HepG2 (cell line): ENCODE data around the gene SAPCD1. TPM values are rescaled to one million over a fixed set of nuclear protein-coding genes. Genes with fewer than 3 reads are reported as not detected.

Source experiments
- ATAC-seq: fragments of 200-7000 bp; cut with Tn5 transposase; 3 replicates; pipeline ENCODE4 v1.9.1; 2020; ENCODE audit warnings: mild to moderate bottlenecking, moderate library complexity
- BruUV-seq: library from RNA; stranded (reverse); fragments of 400-500 nt; replicated peaks from 2 replicates; lab custom pipeline; 2021; lab: Mats Ljungman, UMichigan
- CTCF ChIA-PET: fragments of 300-600 bp; formaldehyde crosslinking; extraction: SDS; loops from one replicate; lab custom pipeline; 2021; ENCODE audit warnings: low total read pairs, inconsistent platforms, low intra/inter-chr PET ratio; lab: Yijun Ruan, JAX
- POLR2A ChIA-PET: fragments of 350-600 bp; sonication (Branson Sonifier 250); formaldehyde crosslinking; loops from one replicate; lab custom pipeline; 2020; ENCODE audit warnings: antibody characterized with exemption, inconsistent platforms; lab: Yijun Ruan, JAX
- DNase-seq: peaks from one replicate; pipeline ENCODE4 v3.0.0-alpha.2; 2015; ENCODE audit warnings: low spot score
- FAIRE-seq: peaks from 3 replicates; lab custom pipeline; 2011; peaks lifted over from hg19 to GRCh38; lab: Jason Lieb, UNC
- H2AFZ ChIP-seq: one replicate; pipeline ENCODE4 v1.6.1; 2011; ENCODE audit warnings: low read length, inconsistent platforms
- H3K27ac ChIP-seq: fragments of 300-600 bp; 3 replicates; pipeline ENCODE4 v1.8.0; 2011; ENCODE audit warnings: mixed run types, mild to moderate bottlenecking, mixed read lengths, low read length, inconsistent platforms; ENCODE audit not compliant: insufficient read depth; ENCODE audit errors: extremely low read length
- H3K27me3 ChIP-seq, 2 experiments: fragments of 200-600 bp in 1 of 2; 2 replicates in 1 of 2; 3 replicates in 1 of 2; pipeline versions ENCODE4 v1.6.0 to v1.8.0; 2011; ENCODE audit warnings: low read length in 2 of 2, mild to moderate bottlenecking in 2 of 2, moderate library complexity in 2 of 2, inconsistent platforms in 1 of 2; ENCODE audit not compliant: insufficient read depth in 2 of 2, control insufficient read depth in 1 of 2
- H3K36me3 ChIP-seq, 2 experiments: fragments of 200-600 bp in 1 of 2; replicated peaks in 1 of 2; 2 replicates in 1 of 2; 3 replicates in 1 of 2; pipeline versions ENCODE4 v1.5.1 to v1.8.0; 2011; ENCODE audit warnings: low read length in 2 of 2, inconsistent platforms in 1 of 2; ENCODE audit not compliant: insufficient read depth in 2 of 2, control insufficient read depth in 1 of 2
- H3K4me1 ChIP-seq: 2 replicates; pipeline ENCODE4 v1.5.1; 2012; ENCODE audit warnings: low read length, inconsistent platforms; ENCODE audit not compliant: insufficient read depth
- H3K4me2 ChIP-seq: 2 replicates; pipeline ENCODE4 v1.6.0; 2011; ENCODE audit warnings: low read depth, low read length, inconsistent platforms
- H3K4me3 ChIP-seq, 3 experiments: fragments of 200-600 bp in 1 of 3; sonication (generic), shearing (Covaris generic) in 1 of 3; replicated peaks in 1 of 3; 2 replicates each; pipeline ENCODE4 v1.5.1; 2011 to 2016; ENCODE audit warnings: low read length in 3 of 3, inconsistent platforms in 2 of 3, low read depth in 2 of 3, mild to moderate bottlenecking in 2 of 3, control low read depth in 1 of 3, mixed read lengths in 1 of 3; ENCODE audit not compliant: insufficient read depth in 1 of 3
- H3K79me2 ChIP-seq: one replicate; pipeline ENCODE4 v1.6.1; 2011; ENCODE audit warnings: low read length, inconsistent platforms; ENCODE audit not compliant: insufficient read depth
- H3K9ac ChIP-seq: 2 replicates; pipeline ENCODE4 v1.6.0; 2011; ENCODE audit warnings: mild to moderate bottlenecking, low read depth, low read length, inconsistent platforms; ENCODE audit not compliant: insufficient read depth
- H3K9me3 ChIP-seq: 2 replicates; pipeline ENCODE4 v1.5.1; 2012; ENCODE audit warnings: mild to moderate bottlenecking, low read length
- H4K20me1 ChIP-seq: 2 replicates; pipeline ENCODE4 v1.6.0; 2011; ENCODE audit warnings: inconsistent platforms, mild to moderate bottlenecking, low read length, moderate library complexity; ENCODE audit not compliant: insufficient read depth
- ATRX ChIP-seq: sonication (generic); formaldehyde crosslinking; IDR thresholded peaks from 2 replicates; pipeline ENCODE4 v1.4.0; 2020; ENCODE audit warnings: missing genetic modification reagents, borderline replicate concordance
- KMT2B ChIP-seq: IDR thresholded peaks from 2 replicates; pipeline ENCODE4 v1.6.1; 2016; ENCODE audit warnings: missing genetic modification reagents, missing compliant biosample characterization
- NBN ChIP-seq: fragments of 450-650 bp; conservative IDR thresholded peaks from 2 replicates; pipeline ENCODE4 v1.6.1; 2017
- NCOR1 ChIP-seq: fragments of 200-600 bp; sonication (generic); IDR thresholded peaks from 2 replicates; pipeline ENCODE4 v1.7.0; 2017; ENCODE audit warnings: antibody characterized with exemption, low read length, borderline replicate concordance
- PHF20 ChIP-seq: sonication (generic); formaldehyde crosslinking; IDR thresholded peaks from 2 replicates; pipeline ENCODE4 v1.5.0; 2020; ENCODE audit warnings: mild to moderate bottlenecking, missing genetic modification reagents
- RBM22 ChIP-seq: fragments of 200-400 bp; formaldehyde crosslinking; optimal IDR thresholded peaks from 2 replicates; pipeline ENCODE3; 2017; ENCODE audit warnings: mild to moderate bottlenecking, low read length, moderate library complexity
- REL ChIP-seq: sonication (generic); formaldehyde crosslinking; conservative IDR thresholded peaks from 2 replicates; pipeline ENCODE4 v1.8.0; 2022; ENCODE audit warnings: mild to moderate bottlenecking, missing genetic modification reagents, moderate library complexity
- TBX3 ChIP-seq: fragments of 450-650 bp; IDR thresholded peaks from 2 replicates; pipeline ENCODE4 v1.6.1; 2017; ENCODE audit warnings: antibody characterized with exemption, mild to moderate bottlenecking, inconsistent platforms, borderline replicate concordance
- ZKSCAN5 ChIP-seq: sonication (generic); formaldehyde crosslinking; IDR thresholded peaks from 2 replicates; pipeline ENCODE4 v1.5.1; 2020; ENCODE audit warnings: mild to moderate bottlenecking, missing genetic modification reagents
- ZNF546 ChIP-seq: sonication (generic); formaldehyde crosslinking; conservative IDR thresholded peaks from 2 replicates; pipeline ENCODE4 v1.8.1; 2023; ENCODE audit warnings: mild to moderate bottlenecking, missing genetic modification reagents
- ZNF704 ChIP-seq: sonication (generic); formaldehyde crosslinking; IDR thresholded peaks from 2 replicates; pipeline ENCODE4 v1.8.1; 2023; ENCODE audit warnings: mild to moderate bottlenecking, inconsistent platforms, moderate library complexity, missing genetic modification reagents, borderline replicate concordance
- ZNF768 ChIP-seq: sonication (generic); formaldehyde crosslinking; IDR thresholded peaks from 2 replicates; pipeline ENCODE4 v1.4.0; 2020; ENCODE audit warnings: missing genetic modification reagents
- ZNF850 ChIP-seq: sonication (generic); formaldehyde crosslinking; conservative IDR thresholded peaks from 2 replicates; pipeline ENCODE4 v1.9.0; 2021; ENCODE audit warnings: mild to moderate bottlenecking, missing genetic modification reagents
- ZXDC ChIP-seq: sonication (generic); formaldehyde crosslinking; IDR thresholded peaks from 2 replicates; pipeline ENCODE4 v1.5.0; 2020; ENCODE audit warnings: mild to moderate bottlenecking, missing genetic modification reagents
- WGBS: methylation state at CpG from one replicate; pipeline ENCODE4 v1.1.6; 2017; ENCODE audit warnings: low lambda C conversion rate; 5-methylcytosine and 5-hydroxymethylcytosine counted together
- in situ Hi-C: cut with HindIII; loops from 2 replicates; pipeline ENCODE4 v1.10.0; 2017; ENCODE audit warnings: low pct_unique_long_range_greater_than_20kb; ENCODE audit not compliant: extremely low pct_ligation_motif_present
- intact Hi-C: fragments of 100-400 bp; cut with micrococcal nuclease; formaldehyde crosslinking; loops from one replicate; pipeline ENCODE4 v1.10.0; 2022; ENCODE audit not compliant: unreplicated experiment
- polyA plus RNA-seq, 8 experiments: library from polyadenylated mRNA; depleted of rRNA in 3 of 8; stranded (reverse) in 7 of 8; unstranded in 1 of 8; fragments of >200 nt; fragmentation: Illumina TruSeq in 4 of 8; extraction: Trizol in 4 of 8; gene quantifications; 2 replicates each; pipeline versions ENCODE4 v1.2.1 to v1.2.3, GENCODE V29; 2011 to 2016; ENCODE audit warnings: low read depth in 4 of 8, missing spikeins in 1 of 8, mixed read lengths in 1 of 8; ENCODE audit not compliant: insufficient read depth in 1 of 8
- total RNA-seq, 5 experiments: library from RNA; depleted of rRNA; stranded (reverse); fragments of >200 nt; fragmentation: Illumina TruSeq; extraction: Trizol; gene quantifications; 2 replicates each; pipeline ENCODE4 v1.2.3, GENCODE V29; 2016; ENCODE audit warnings: low read depth in 1 of 5
- TF ChIP-seq, protein P1 (sequence below): sonication (generic); formaldehyde crosslinking; IDR thresholded peaks from 2 replicates; pipeline ENCODE4 v1.5.0; 2020; ENCODE audit warnings: mild to moderate bottlenecking, missing genetic modification reagents, borderline replicate concordance

SAPCD1 gene
- total and polyA plus RNA-seq, 2 of the 13 experiments (the other 11 are each of a cell fraction or from before 2014, with no cell fraction given): 2.5 to 3.9 TPM

DNA sequence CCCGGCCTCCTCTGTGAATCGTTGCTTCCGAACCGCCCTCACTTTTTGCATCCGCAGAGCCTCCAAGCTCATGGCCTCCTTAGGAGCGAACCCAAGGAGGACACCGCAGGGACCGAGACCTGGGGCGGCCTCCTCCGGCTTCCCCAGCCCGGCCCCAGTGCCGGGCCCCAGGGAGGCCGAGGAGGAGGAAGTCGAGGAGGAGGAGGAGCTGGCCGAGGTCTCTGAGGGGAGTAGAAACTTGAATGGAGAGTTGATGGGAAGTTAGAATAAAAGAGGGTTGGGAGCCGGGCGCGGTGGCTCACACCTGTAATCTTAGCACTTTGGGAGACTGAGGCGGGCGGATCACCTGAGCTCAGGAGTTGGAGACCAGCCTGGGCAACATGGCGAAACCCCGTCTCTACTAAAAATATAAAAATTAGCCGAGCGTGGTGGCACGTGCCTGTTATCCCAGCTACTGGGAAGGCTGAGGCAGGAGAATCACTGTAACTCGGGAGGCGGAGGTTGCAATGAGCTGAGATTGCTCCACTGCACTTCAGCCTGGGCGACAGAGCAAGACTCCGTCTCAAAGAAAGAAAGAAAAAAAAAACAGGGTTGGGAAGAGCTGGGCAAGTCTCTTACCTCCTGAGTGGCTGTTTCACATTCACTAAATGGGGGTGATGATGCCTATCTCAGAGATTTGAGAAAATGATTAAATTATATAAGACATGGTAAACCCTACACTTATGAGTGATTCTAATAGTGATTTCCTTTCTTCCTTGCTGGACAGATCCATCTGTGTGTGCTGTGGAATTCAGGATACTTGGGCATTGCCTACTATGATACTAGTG is 21.8 kb upstream of the SAPCD1 start:
- H3K27ac ChIP-seq: peak overlapping the region; percentile 99
- peak overlapping the region; percentile 1 to 63 (median 44); a peak in 5 of 6 replicates for H3K4me3 ChIP-seq
- in situ Hi-C loops (no loop called here), intact Hi-C loops (no loop called here)
- H3K9ac ChIP-seq: peak overlapping the region; percentile 82
- 94% methylated on average over 29 of the region's 29 CpGs for WGBS
- H4K20me1 ChIP-seq: no peaks in the 10 kb centered on the region
- H2AFZ ChIP-seq: no peak overlapping the region
- peak overlapping the region; percentile 73 for H3K4me2 ChIP-seq
- H3K9me3 ChIP-seq: no peaks in the 10 kb centered on the region
- peaks cover 14% of the 10 kb centered on the region for H3K79me2 ChIP-seq
- ChIA-PET POLR2A (interaction anchor here (0.8 to 8.3 kb wide), 6 partner anchors 11 to 90 kb away, joined by 3 to 172 read pairs (median 99); partner anchors contain the start of genes DDAH2, HSPA1B and LSM2), CTCF (no interaction called here)
- no peaks in the 10 kb centered on the region; a peak in 1 of 5 replicates for H3K27me3 ChIP-seq
- H3K4me1 ChIP-seq: peaks cover 56% of the 10 kb centered on the region
- no peak for FAIRE-seq
- DNase-seq: no peak
- BruUV-seq: no TSS peak
- ATAC-seq: no peak
- H3K36me3 ChIP-seq: peaks cover 0 to 6% of the 10 kb centered on the region in 2 experiments; a peak in 3 of 5 replicates
- TF ChIP-seq NCOR1 (no peak), ZXDC (CRISPR knock-in tag) (peak; percentile 28; the same call in 1 of the 2 replicates), ZKSCAN5 (CRISPR knock-in tag) (no peak), REL (CRISPR knock-in tag) (no peak), TBX3 (no peak), ATRX (no peak), ZNF546 (CRISPR knock-in tag) (no peak; the same call in 1 of the 2 replicates), ZNF768 (CRISPR knock-in tag) (0 out of 2 replicates have a peak, but pooled peaks have one; percentile 2), KMT2B (no peak), RBM22 (peak; percentile 14), PHF20 (CRISPR knock-in tag) (0 out of 2 replicates have a peak, but pooled peaks have one; percentile 18), ZNF850 (CRISPR knock-in tag) (0 out of 2 replicates have a peak, but pooled peaks have one; percentile 18), NBN (no peak), ZNF704 (CRISPR knock-in tag) (no peak)
- TF ChIP-seq, protein P1, sequence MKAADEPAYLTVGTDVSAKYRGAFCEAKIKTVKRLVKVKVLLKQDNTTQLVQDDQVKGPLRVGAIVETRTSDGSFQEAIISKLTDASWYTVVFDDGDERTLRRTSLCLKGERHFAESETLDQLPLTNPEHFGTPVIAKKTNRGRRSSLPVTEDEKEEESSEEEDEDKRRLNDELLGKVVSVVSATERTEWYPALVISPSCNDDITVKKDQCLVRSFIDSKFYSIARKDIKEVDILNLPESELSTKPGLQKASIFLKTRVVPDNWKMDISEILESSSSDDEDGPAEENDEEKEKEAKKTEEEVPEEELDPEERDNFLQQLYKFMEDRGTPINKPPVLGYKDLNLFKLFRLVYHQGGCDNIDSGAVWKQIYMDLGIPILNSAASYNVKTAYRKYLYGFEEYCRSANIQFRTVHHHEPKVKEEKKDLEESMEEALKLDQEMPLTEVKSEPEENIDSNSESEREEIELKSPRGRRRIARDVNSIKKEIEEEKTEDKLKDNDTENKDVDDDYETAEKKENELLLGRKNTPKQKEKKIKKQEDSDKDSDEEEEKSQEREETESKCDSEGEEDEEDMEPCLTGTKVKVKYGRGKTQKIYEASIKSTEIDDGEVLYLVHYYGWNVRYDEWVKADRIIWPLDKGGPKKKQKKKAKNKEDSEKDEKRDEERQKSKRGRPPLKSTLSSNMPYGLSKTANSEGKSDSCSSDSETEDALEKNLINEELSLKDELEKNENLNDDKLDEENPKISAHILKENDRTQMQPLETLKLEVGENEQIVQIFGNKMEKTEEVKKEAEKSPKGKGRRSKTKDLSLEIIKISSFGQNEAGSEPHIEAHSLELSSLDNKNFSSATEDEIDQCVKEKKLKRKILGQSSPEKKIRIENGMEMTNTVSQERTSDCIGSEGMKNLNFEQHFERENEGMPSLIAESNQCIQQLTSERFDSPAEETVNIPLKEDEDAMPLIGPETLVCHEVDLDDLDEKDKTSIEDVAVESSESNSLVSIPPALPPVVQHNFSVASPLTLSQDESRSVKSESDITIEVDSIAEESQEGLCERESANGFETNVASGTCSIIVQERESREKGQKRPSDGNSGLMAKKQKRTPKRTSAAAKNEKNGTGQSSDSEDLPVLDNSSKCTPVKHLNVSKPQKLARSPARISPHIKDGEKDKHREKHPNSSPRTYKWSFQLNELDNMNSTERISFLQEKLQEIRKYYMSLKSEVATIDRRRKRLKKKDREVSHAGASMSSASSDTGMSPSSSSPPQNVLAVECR (CRISPR knock-in tag): no peak
